Epithelial cell of esophagus (primary cell): ENCODE data around the gene JPH4.

Experiments used
- DNase-seq: peaks from one replicate; pipeline ENCODE4 v3.0.0; 2010; ENCODE audit warnings: low read depth
- H3K4me3 ChIP-seq: 2 replicates; pipeline ENCODE4 v1.5.1; 2011; ENCODE audit warnings: mild to moderate bottlenecking, low read length, control low read depth
- TF ChIP-seq, protein P1 (sequence below): IDR thresholded peaks from 2 replicates; pipeline ENCODE4 v1.5.1; 2011; ENCODE audit warnings: low read depth, mild to moderate bottlenecking, low read length, control low read depth, inconsistent platforms; ENCODE audit not compliant: insufficient read depth; ENCODE audit errors: missing control alignments

The JPH4 gene

DNA sequence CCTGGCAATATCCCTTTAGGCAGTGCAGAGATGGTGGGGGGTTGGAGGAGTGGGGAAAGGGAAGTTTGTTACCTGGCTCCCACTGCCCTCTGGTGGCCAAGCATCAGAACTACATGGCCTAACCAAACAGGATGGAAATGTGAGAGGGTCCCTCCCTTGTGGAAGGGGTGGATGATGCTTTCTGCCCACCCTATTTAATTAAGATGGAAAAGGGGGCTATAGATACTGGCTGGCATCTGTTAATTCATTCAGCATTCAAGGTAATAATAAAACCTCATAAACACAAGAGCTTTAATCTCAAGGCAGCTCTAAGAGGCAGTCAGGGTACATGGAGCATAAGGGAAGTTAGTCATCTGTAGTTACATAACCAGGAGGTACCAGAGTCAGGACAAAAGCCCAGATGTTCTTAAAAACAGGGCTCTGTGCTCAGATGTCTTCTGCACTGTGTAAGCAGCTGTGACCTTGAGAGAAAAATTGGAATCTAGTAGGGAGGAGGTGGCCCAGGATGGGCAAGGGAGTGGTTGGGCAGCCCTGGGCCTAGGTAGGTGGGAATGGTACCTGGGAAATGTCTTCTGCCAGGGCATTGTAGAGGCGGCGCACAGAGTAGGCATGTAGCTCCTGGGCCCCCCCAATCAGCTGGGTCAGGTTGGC, 15.6 kb downstream of the JPH4 start:
- DNase-seq: peak; percentile 49
- no peak overlapping the region for H3K4me3 ChIP-seq

DNA sequence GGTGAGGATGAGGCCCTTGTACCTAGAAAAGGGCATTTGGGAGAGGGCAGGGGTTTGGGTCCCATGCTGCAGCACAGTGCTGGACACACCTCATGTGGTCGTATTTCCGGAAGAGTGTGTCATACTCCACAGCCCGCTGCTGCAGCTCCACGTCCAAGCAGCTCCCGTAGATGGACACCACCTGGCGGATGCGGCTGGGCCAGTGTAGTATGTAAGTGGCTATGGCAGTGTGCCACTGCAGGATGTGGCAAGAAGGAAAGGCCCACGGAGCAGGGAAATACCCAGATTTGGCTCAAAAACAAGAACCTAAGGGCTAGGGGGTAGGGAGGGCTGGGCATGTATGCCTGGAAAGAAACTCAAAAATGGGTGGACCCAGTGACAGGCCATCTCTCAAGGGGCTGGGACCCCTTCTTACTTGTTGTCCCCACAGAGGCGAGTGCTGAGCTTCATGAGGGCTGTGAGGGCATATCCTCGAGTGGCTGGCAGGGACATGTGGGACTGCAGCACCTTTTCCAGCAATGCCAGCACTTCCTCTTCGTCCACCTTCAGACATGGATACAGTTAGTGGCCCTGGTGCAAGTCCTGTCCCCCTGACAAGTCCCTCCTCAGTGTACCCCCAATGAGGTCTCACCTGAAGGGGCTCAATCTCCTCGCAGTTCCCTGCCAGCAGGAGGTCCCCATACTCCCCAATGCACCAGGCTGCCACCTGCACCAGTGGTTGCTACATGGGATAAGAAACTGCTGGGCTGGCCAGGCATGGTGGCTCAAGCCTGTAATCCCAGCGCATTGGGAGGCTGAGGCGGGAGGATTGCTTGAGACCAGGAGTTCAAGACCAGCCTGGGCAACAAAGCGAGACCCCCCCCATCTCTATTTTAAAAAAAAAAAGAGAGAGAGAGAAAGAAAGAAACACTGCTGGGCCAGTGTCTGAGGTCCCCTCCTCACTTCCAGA, 16.4 kb downstream of the JPH4 start:
- H3K4me3 ChIP-seq: no peak overlapping the region
- DNase-seq: peak; percentile 44
- TF ChIP-seq, protein P1, sequence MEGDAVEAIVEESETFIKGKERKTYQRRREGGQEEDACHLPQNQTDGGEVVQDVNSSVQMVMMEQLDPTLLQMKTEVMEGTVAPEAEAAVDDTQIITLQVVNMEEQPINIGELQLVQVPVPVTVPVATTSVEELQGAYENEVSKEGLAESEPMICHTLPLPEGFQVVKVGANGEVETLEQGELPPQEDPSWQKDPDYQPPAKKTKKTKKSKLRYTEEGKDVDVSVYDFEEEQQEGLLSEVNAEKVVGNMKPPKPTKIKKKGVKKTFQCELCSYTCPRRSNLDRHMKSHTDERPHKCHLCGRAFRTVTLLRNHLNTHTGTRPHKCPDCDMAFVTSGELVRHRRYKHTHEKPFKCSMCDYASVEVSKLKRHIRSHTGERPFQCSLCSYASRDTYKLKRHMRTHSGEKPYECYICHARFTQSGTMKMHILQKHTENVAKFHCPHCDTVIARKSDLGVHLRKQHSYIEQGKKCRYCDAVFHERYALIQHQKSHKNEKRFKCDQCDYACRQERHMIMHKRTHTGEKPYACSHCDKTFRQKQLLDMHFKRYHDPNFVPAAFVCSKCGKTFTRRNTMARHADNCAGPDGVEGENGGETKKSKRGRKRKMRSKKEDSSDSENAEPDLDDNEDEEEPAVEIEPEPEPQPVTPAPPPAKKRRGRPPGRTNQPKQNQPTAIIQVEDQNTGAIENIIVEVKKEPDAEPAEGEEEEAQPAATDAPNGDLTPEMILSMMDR: no peak

More for the DNA sequence above, 15.6 kb downstream of the JPH4 start:
- TF ChIP-seq, protein P1: peak; percentile 96

DNA sequence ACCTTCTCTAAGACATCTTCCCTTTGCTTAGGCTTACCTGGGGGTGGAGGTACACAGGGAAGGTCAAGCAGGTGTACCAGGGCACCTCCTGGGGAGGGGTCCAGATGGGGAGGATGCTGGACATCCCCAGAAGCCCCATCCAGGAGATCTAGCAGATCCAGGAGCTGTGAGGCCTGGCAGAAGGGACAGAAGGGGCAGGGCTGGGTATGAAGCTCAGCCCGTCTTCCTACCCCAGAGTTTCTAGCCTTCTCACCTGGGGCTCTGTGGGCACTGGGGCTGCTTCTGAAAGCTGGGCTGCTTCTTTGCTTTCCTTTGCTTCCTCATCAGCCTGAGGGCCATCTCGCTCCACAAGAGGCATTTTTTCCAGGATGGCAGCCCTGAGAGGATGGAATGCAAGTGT, 17.3 kb downstream of the JPH4 start:
- H3K4me3 ChIP-seq: no peak overlapping the region
- no peak for DNase-seq
- TF ChIP-seq, protein P1: no peak

DNA sequence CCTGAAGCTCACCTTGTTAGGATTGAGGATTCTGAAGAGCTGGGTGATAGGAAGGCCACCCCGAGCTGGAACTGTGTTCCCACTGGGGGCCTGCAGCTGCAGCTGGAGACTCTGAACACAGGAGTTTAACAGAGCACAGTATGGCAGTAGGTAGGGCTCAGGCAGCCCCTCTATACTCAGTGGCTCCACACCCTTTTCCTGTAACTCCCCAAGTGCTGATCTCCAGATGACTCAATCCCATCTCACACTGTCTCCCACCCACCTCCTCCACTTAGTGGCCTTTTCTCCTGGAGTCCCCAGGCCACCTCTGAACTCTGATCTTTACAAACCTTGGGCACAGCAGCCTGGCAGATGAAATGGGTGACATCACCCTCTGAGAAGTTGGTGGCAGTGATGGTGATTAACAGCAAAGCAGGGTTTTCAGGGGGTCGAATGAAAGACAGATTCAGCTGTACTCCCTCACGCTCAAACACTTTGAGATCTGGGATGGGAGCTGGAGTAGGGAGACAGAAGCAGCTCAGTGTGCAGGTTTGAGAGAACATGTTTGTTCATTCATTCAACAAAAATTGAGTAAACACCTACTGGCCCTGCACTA, 18.6 kb downstream of the JPH4 start:
- TF ChIP-seq, protein P1: no peak
- no peak for DNase-seq
- no peak overlapping the region for H3K4me3 ChIP-seq

DNA sequence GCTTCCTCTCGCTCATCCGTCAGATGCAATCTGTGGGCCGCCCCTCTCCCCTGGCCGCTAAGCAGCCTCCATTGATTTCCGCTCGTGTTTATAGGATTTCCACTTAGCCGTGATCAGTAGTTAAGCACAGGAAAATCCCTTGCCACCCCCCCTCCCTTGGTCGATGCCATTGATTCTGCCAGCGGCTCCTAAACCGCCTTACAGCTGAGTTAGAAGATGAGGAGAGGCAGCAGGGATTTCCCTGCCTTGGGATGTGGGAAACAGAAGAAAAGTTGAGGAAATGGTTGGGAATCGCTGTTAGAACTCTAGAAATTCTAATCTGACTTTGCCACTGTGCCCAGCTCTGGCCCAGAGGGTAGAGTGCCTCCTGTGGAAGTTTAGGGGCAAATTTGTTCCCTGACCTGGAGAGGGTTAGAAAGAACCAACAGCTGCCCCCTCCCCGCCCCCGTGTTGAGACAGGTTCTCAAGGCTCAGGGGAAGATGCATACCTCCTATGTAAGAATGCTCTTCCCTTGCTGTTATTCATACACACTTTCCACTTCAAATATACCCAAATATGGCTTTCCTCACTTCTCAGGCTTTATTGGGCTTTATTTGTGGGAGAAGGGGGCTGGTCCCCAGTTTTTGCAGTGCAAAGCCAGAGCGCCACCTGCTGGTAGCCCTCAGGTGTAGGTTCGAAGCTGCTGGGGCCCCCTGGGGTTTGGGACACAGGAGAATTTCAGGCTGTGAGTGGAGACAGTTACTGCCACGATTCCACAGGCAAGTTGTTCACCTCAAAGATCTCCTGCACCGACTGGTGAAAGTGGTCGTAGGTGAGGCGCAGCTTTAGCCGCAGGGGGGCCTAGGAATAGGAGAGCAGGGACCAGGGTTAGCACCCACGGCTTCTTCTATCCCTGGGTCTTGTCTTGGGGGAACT, 19.3 kb downstream of the JPH4 start:
- peak; percentile 65 for DNase-seq
- H3K4me3 ChIP-seq: no peak overlapping the region
- TF ChIP-seq, protein P1: peak; percentile 96

DNA sequence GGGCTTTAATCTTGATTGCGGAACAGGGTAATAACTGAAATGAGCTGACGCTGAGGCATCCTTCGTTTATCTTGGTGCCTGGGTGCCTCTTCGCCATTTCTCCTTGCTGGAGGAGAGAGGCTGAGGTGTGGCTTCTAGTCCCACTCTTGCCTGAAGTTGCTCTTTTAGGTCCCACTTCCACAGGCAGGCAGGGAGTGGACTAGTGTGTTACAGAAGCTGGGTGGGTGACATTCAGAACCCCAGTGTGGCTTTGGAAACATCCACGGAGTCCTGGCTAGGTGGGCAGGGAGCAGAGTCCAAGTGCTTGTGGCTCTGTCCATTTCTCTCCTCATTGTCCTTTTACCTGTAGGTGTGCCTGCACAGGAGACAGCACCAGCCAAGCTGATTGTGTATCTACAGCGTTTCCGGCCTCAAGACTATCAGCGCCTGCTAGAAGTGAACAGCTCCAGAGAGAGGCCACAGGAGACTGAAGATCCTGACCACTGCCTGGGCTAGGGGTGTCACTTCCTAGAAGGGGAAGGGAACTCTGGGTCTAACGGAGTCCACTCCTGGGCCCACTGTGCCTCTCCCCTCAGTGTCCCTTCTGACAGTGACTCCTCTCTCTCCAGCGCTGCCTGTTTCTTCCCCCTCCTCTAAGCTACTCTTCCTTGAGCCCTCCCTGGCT, 20.1 kb downstream of the JPH4 start:
- H3K4me3 ChIP-seq: no peak overlapping the region
- no peak for DNase-seq
- TF ChIP-seq, protein P1: no peak
